ENCODE results near the gene ECM1.

GRCh38 chr1:150512846-150513245, 4.9 kb downstream of the ECM1 start:
- TF ChIP-seq POLR2A (IDR thresholded peaks at IDR 0.05; ENCODE audit: low read depth, low read length) (no peak), TAF1 (IDR thresholded peaks at IDR 0.05; ENCODE audit: low read depth, low read length) (no peak)

Data from GM12891 (cell line).